AG09309 (cell line): ENCODE results near the gene TCF4.

Experiments used
- DNase-seq: peaks from one replicate; pipeline ENCODE4 v3.0.0-alpha.2; 2010; ENCODE audit warnings: low read depth
- H3K4me3 ChIP-seq: 2 replicates; pipeline ENCODE4 v1.5.1; 2011; ENCODE audit warnings: mild to moderate bottlenecking, low read depth, low read length, moderate library complexity; ENCODE audit not compliant: control insufficient read depth
- TF ChIP-seq, protein P1 (sequence below): IDR thresholded peaks from 2 replicates; pipeline ENCODE4 v1.5.1; 2011; ENCODE audit warnings: mild to moderate bottlenecking, low read depth, low read length, inconsistent platforms; ENCODE audit not compliant: insufficient read depth, control insufficient read depth; ENCODE audit errors: missing control alignments

Gene TCF4

DNA sequence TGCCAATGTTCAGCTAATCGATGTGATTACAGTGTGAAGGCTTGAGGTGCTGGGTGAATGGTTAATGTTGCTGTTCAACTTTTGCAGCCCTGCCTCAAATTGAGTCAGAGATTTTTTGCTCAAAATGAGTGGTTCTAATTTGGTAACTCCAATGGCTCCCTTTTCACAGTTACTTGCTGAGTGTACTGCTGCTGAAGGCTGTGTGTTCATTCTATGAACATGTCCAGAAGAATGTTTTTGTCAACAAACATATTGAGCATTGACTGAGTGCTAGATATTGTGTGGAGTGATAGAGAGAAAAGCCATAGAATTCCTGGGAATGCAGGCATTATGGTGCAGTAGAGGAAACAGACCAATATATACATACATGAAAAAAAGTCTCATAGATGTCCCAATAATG is 39.0 kb upstream of the TCF4 start:
- no peak for DNase-seq
- TF ChIP-seq, protein P1, sequence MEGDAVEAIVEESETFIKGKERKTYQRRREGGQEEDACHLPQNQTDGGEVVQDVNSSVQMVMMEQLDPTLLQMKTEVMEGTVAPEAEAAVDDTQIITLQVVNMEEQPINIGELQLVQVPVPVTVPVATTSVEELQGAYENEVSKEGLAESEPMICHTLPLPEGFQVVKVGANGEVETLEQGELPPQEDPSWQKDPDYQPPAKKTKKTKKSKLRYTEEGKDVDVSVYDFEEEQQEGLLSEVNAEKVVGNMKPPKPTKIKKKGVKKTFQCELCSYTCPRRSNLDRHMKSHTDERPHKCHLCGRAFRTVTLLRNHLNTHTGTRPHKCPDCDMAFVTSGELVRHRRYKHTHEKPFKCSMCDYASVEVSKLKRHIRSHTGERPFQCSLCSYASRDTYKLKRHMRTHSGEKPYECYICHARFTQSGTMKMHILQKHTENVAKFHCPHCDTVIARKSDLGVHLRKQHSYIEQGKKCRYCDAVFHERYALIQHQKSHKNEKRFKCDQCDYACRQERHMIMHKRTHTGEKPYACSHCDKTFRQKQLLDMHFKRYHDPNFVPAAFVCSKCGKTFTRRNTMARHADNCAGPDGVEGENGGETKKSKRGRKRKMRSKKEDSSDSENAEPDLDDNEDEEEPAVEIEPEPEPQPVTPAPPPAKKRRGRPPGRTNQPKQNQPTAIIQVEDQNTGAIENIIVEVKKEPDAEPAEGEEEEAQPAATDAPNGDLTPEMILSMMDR = no peak
- no peak overlapping the region for H3K4me3 ChIP-seq

DNA sequence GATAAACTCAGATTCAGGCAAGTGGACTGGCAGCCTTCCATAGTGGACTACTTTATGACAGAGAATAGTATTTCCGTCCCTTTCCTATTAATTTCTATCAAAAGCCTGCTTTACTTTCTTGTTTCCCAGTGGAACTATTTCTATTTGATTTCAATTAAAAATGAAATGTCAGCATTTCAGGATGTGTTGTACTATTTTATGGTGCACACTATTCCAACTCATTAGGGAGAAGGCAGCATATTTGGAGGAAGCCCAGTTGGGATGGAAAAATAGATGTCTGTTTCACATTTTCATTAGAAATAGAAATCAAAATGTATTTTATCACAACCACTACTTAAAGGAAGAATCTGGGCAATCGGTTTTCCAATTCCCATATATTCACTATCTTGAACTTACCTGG is 37.9 kb upstream of the TCF4 start:
- TF ChIP-seq, protein P1 = no peak
- no peak overlapping the region for H3K4me3 ChIP-seq
- DNase-seq = no peak

GRCh38 chr18:55623626-55624025 is 35.6 kb upstream of the TCF4 start:
- no peak overlapping the region for H3K4me3 ChIP-seq
- TF ChIP-seq, protein P1 = no peak
- DNase-seq = no peak

- TF ChIP-seq, protein P1 = no peak
- H3K4me3 ChIP-seq = no peak overlapping the region
- DNase-seq = no peak
Measured at GRCh38 chr18:55610506-55610905, 22.5 kb upstream of the TCF4 start.

DNA sequence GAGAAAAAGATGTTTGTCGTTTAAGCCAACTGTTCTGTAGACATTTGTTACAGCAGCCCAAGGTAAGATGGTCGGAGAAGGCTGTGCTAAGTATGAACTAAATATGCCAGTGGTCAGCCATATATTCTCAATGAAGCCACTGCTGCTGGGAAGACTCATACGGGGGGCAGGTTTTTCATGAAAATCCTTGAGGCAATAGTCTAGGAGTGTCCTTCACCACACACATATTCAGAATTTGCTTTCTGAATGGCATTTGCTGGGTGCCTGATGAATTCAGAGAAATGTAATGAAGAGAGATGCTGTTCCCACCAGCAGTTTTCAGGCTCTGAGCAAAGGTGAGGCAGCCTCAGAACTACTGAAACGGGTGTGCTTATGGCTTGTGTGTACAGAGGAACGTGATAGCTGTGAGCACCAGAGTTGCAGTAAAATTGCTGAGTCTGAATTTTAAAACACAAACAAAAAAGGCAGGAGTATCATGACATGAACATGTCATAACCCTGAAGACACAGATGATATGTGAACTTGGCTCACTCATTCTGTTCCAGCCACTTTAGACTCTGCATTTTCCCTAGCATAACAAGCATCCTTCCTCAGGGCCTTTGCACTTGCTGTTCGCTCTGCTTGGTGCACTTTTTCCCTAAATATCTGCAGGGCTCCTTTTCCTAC is 21.3 kb upstream of the TCF4 start:
- TF ChIP-seq, protein P1 = no peak
- H3K4me3 ChIP-seq = no peak overlapping the region
- no peak for DNase-seq

DNA sequence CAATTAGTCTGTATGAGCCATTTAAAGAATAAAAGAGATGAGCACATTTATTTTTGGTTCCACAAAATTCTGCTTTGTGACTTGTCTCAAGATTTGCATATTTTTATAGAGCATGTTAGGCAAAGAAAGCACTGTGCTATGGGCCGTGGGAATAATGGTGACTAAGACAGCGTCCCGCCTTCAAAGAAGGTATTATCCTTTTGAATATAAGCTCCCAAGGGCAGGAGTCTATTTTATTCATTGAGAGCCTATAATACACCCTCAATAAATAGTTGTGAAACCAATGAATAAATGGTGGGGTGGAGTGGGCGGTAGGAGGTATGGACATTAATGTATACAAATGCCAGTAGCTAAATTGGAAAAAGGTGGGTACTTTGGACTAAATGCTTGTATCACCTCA is 20.5 kb upstream of the TCF4 start:
- TF ChIP-seq, protein P1 = no peak
- no peak overlapping the region for H3K4me3 ChIP-seq
- DNase-seq = no peak
